Aorta (tissue), 5 donors: ENCODE data around the gene DCC. TPM values are rescaled to one million over a fixed set of nuclear protein-coding genes. Genes with fewer than 3 reads are reported as not detected.

ENCODE experiments used
- ATAC-seq: fragments of 200-7000 bp; cut with Tn5 transposase; one replicate; pipeline ENCODE4 v1.9.1; 2022; ENCODE audit warnings: moderate library complexity; ENCODE audit not compliant: low FRiP score
- DNase-seq, 2 donors: peaks; one replicate each; pipeline ENCODE4 v3.0.0-alpha.2; 2020
- H3K27ac ChIP-seq, 2 donors: one replicate each; pipeline ENCODE4 v1.5.1; 2013; ENCODE audit warnings: low read length in 2 of 2, mild to moderate bottlenecking in 2 of 2, moderate library complexity in 2 of 2, control low read depth in 1 of 2, inconsistent platforms in 1 of 2, low read depth in 1 of 2
- H3K27me3 ChIP-seq, 2 donors: one replicate each; pipeline ENCODE4 v1.6.1; 2013; ENCODE audit warnings: control low read depth in 1 of 2, low read length in 1 of 2, mild to moderate bottlenecking in 1 of 2, moderate library complexity in 1 of 2; ENCODE audit not compliant: insufficient read depth in 2 of 2, control insufficient read depth in 1 of 2
- H3K36me3 ChIP-seq, 2 donors: one replicate each; pipeline ENCODE4 v1.6.1; 2013; ENCODE audit warnings: control low read depth in 1 of 2, low read length in 1 of 2, mild to moderate bottlenecking in 1 of 2; ENCODE audit not compliant: insufficient read depth in 2 of 2, control insufficient read depth in 1 of 2
- H3K4me1 ChIP-seq, 2 donors: one replicate each; pipeline ENCODE4 v1.6.1; 2013; ENCODE audit warnings: low read length in 2 of 2, control low read depth in 1 of 2, mild to moderate bottlenecking in 1 of 2, moderate library complexity in 1 of 2; ENCODE audit not compliant: insufficient read depth in 2 of 2, control insufficient read depth in 1 of 2
- H3K4me3 ChIP-seq, 2 donors: one replicate each; pipeline ENCODE4 v1.5.1; 2013; ENCODE audit warnings: low read length in 2 of 2, control low read depth in 1 of 2, mild to moderate bottlenecking in 1 of 2
- H3K9me3 ChIP-seq: one replicate; pipeline ENCODE4 v1.6.1; 2013; ENCODE audit warnings: mild to moderate bottlenecking, low read length; ENCODE audit not compliant: control insufficient read depth
- WGBS, 2 donors: extraction: QIAGEN DNeasy Blood & Tissue Kit; methylation state at CpG; one replicate each; pipeline ENCODE4 v1.1.7; 2013; 5-methylcytosine and 5-hydroxymethylcytosine counted together
- intact Hi-C, 2 donors: fragments of 100-400 bp; cut with DNase I; formaldehyde crosslinking; loops; one replicate each; pipeline versions ENCODE4 v1.14.2 to v1.15.0; 2022
- polyA plus RNA-seq, 2 donors: library from polyadenylated mRNA; stranded (reverse); fragments of 200-250 nt; gene quantifications; one replicate each; pipeline ENCODE4 v1.2.3, GENCODE V29; 2013
- total RNA-seq, 2 donors: library from RNA; stranded (reverse); fragmentation: NEBNext Ultra II Directional; extraction: Animal tissue kit (Norgen Biotek cat#: 25700); gene quantifications; one replicate each; pipeline ENCODE4 v1.2.1, GENCODE V29; 2021
- donor health status: healthy with polysubstance abuse.
- donor health status: Bipolar disorder and iron deficiency.
- donor health status: DM: no; HTN: no; CAD: no.
- donor health status: DM: no; HTN: no; CAD: no.
- donor health status: DM: yes; HTN: yes; CAD: no.

The DCC gene
- total and polyA plus RNA-seq, 4 donors, result 0.78 TPM; not detected in 3

DNA sequence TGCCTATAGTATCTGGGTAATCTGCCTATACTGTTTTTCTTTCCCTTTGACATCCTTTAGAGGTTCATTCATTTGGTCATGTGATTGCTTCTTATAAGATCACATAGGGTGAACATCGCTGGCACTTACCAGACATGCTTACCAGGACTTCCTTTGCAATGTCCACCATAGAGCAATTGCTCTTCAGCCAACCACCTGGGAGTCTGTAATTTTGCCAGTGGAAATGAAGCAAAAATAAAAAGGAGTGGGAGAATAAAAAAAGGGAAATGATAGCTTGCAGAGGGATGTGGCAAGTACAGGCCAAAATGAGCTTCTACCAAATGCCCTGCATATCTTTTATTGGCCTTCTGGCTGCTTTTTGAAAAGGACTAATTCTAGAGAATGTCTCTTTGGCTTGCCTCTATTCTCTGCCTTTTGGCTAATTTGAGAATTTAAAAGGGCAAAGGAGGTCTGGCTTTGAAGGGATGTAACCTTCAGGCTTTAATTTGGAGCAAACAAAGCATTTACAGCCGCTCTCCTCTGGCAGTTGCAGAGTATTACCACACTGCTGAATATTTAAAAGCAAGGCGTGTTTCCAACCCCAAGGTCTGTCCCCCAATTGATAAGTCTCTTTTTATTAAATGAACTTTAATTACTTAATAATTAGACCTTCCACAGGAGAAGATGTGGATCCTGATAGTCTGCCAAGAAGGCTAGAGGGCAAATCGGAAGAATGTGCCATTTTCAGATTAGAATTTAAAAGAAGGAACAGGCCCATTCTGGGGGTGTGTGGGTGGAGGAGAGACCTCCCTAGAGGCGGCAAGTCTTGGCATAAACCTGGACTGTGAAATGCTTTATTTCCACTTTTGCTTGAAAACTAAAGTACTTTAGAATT lies 557.9 kb downstream of the DCC start:
- no peak for DNase-seq
- no peak for ATAC-seq
- WGBS, 2 donors, result 51 to 55% methylated on average over 5 of the region's 5 CpGs
- intact Hi-C loops, result no loop called here
- H3K27me3 ChIP-seq, result no peaks in the 10 kb centered on the region
- no peak overlapping the region for H3K27ac ChIP-seq
- no peak overlapping the region for H3K4me3 ChIP-seq
- no peaks in the 10 kb centered on the region for H3K36me3 ChIP-seq
- H3K9me3 ChIP-seq, result no peaks in the 10 kb centered on the region
- no peaks in the 10 kb centered on the region for H3K4me1 ChIP-seq

DNA sequence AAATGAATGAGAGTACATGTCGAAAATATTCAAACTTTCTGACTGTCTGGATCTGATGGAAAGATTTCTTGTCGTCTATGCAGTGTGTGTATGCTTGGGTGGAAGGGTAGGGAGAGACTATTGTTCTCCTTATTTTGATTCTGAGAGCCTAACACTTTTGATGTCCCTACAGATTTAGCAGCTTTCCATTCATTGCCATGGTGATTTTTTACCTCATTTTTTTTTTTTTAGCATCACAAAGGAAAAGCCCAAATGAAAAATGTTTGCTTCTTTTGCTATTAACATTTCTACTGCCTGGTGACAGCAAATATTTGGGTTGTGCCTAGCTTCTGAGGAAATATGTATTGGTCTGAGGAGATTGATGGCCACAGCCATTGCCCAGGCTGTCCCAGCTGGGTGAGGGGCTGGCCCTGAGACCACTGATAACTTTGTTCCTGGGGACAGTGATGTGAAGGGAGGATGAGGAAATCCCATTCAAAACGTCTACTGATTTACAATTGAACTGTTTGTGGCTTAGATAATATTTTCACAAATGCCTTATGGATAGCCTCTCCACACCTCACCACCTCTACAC lies 558.6 kb downstream of the DCC start:
- Histone ChIP-seq H3K4me1 (no peaks in the 10 kb centered on the region), H3K27ac (no peak overlapping the region), H3K4me3 (no peak overlapping the region), H3K36me3 (no peaks in the 10 kb centered on the region), H3K27me3 (no peaks in the 10 kb centered on the region), H3K9me3 (no peaks in the 10 kb centered on the region)
- intact Hi-C loops, result no loop called here
- WGBS, 2 donors, result 13 to 19% methylated on average over 3 of the region's 3 CpGs
- DNase-seq (no peak), ATAC-seq (no peak)

DNA sequence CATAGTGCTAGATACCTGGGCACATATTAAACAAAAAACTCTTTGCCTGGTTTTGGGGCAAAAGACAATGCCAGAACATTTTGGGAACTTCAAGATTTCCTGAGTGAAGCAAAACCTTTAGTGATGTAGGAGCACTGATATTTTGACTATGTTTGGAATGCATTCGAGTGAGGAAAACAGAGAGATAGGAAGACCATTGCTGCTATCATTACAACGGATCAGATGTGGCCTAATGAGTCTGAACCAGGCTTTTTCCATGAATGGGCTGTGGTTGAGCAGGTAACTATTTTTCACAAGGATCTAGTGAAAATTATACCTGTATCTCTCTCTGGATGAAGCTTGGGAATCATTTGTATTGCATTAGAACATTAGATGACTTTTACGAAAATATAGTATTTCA lies 562.2 kb downstream of the DCC start:
- Histone ChIP-seq H3K4me3 (no peak overlapping the region), H3K36me3 (no peaks in the 10 kb centered on the region), H3K9me3 (no peaks in the 10 kb centered on the region), H3K27ac (no peak overlapping the region), H3K4me1 (no peaks in the 10 kb centered on the region), H3K27me3 (no peaks in the 10 kb centered on the region)
- intact Hi-C loops, result no loop called here
- WGBS, 2 donors, result 51 to 63% methylated on average over 3 of the region's 3 CpGs
- no peak for ATAC-seq
- no peak for DNase-seq

DNA sequence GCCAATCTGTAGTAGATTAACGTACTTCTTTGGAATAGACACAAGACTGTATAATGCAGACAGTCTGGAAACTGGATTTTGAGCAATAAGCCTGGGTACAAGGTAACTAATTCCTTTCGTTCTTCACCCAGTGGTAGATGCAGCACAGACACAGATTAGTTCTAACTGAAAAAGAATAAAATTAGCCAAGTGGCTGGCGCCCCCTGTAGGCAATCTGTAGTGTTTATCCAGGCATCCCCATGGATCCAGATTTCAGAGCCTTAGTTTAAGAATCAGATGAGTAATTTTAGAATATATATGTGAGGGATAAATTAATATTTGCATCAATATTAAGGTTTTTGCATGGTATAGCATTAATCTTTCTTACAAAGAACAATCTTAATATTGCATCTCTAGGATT lies 563.9 kb downstream of the DCC start:
- no peak for DNase-seq
- H3K36me3 ChIP-seq, result no peaks in the 10 kb centered on the region
- H3K4me3 ChIP-seq, result no peak overlapping the region
- ATAC-seq, result no peak
- no peaks in the 10 kb centered on the region for H3K27me3 ChIP-seq
- intact Hi-C loops, result no loop called here
- no peaks in the 10 kb centered on the region for H3K4me1 ChIP-seq
- WGBS, 2 donors, result 9 to 12% methylated on average over 3 of the region's 3 CpGs
- no peaks in the 10 kb centered on the region for H3K9me3 ChIP-seq
- H3K27ac ChIP-seq, result no peak overlapping the region

DNA sequence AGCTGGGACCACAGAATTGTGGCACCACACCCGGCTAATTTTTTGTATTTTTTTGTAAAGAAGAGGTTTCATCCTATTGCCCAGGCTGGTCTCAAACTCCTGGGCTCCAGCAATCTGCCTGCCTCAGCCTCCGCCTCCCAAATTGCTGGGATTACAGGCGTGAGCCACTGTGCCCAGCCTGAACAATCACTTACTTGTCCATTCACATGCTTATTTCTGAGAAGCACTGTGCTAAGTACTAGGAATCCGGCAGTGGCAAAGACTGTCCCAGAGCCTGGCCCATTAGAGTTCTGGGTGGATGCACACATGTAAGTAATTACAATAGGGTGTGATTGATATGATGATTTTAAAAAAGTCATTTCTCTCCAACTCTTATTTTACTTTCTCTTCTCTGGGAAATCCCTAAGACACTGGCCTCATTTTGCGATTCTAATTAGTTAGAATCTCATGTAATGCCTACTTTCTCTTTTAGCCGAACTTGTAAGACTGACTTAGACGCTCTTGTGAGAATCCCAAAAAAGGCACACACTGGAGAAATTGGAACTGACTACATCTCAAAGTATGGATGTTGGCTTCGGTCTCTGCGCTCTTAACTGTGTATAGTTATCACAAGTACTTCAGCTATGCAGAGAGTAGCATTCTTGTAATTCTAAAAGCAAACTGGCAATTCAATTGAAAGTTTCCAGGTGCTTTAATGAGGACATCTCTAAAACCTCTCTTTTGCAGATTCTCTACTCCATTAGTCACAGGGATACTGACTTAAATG lies 567.7 kb downstream of the DCC start:
- ATAC-seq (no peak), DNase-seq (no peak)
- Histone ChIP-seq H3K4me1 (no peaks in the 10 kb centered on the region), H3K9me3 (no peaks in the 10 kb centered on the region), H3K27me3 (no peaks in the 10 kb centered on the region), H3K4me3 (no peak overlapping the region), H3K27ac (no peak overlapping the region), H3K36me3 (no peaks in the 10 kb centered on the region)
- WGBS, 2 donors, result 58 to 59% methylated on average over 9 of the region's 9 CpGs
- intact Hi-C loops, result no loop called here

DNA sequence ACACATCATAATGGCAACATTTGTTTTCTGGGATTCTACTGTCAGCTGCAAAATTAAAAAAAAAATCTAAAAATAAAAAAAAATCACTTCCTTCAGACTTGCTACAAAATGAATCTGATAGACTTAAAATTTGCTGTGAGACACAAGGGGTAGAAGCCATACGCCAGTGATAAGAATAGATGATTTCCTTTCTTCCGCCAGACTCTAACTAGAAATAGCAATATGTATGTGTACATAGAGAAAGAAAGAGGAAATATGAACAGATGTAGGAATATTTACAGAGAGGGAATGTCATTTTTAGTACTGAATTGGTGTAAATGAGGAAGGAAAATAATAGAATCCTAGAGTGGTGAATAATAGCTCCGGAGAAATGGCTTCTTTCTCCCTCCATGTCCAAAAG lies 574.2 kb downstream of the DCC start:
- Histone ChIP-seq H3K27ac (no peak overlapping the region), H3K4me1 (no peaks in the 10 kb centered on the region), H3K4me3 (no peak overlapping the region), H3K9me3 (no peaks in the 10 kb centered on the region), H3K27me3 (no peaks in the 10 kb centered on the region), H3K36me3 (no peaks in the 10 kb centered on the region)
- DNase-seq (no peak), ATAC-seq (no peak)
- intact Hi-C loops, result no loop called here
- WGBS, 2 donors, result 7 to 21% methylated on average over 3 of the region's 3 CpGs

DNA sequence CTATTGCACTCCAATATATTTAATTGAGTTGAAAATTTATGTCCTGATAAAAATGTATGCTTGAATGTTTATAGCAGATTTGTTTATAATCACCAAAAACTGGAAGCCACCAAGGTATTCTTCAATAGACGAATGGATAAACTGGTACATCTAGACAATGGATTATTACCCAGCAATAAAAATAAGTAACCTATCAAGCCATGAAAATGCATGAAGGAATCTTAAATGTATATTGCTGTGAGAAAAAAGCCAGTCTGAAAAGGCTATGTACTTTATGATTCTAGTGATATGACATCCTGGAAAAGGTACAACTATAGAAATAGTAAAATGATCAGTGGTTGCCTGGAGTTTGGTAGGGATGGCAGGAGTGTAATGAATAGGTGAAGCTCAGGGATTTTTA lies 580.7 kb downstream of the DCC start:
- intact Hi-C loops, result no loop called here
- Histone ChIP-seq H3K9me3 (no peaks in the 10 kb centered on the region), H3K27me3 (no peaks in the 10 kb centered on the region), H3K4me3 (no peak overlapping the region), H3K36me3 (no peaks in the 10 kb centered on the region), H3K4me1 (no peaks in the 10 kb centered on the region), H3K27ac (no peak overlapping the region)
- DNase-seq (no peak), ATAC-seq (no peak)
- 76 to 88% methylated on average over 1 of the region's 1 CpG for WGBS, 2 donors

DNA sequence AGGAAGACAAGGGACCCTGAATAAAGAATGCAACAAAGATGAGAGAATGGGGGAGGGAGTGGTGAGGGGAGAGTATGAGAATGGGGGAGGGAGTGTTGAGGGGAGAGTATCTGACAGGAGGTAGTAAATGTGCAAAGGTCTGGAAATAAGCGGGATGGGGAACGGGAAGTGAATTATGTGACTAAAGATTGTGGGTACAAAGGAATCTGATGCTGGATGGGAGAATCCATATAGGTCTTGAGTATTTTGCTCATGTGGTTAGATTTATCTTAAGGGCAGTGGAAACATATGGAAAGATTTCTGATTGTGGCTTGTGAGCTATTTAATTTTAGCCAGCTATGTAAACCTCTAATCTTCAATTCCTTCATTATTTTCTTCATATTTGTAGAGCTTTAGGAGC lies 593.4 kb downstream of the DCC start:
- Histone ChIP-seq H3K36me3 (no peaks in the 10 kb centered on the region), H3K4me3 (no peak overlapping the region), H3K27me3 (no peaks in the 10 kb centered on the region), H3K4me1 (no peaks in the 10 kb centered on the region), H3K9me3 (no peaks in the 10 kb centered on the region), H3K27ac (no peak overlapping the region)
- 74 to 90% methylated on average over 2 of the region's 2 CpGs for WGBS, 2 donors
- ATAC-seq (no peak), DNase-seq (no peak)
- intact Hi-C loops, result no loop called here
